MM.1S (cell line): Measurements from ENCODE around the gene COL25A1.

Experiments
- CTCF ChIP-seq: fragments of 300-600 bp; sonication (generic); IDR thresholded peaks from 2 replicates; pipeline ENCODE4 v1.5.1; 2016; ENCODE audit warnings: antibody characterized with exemption, low read length, mixed read lengths
- EZH2 ChIP-seq: fragments of 300-600 bp; sonication (generic); optimal IDR thresholded peaks from 2 replicates; pipeline ENCODE3; 2017; ENCODE audit warnings: low read depth, mild to moderate bottlenecking, antibody characterized with exemption, low read length, mixed read lengths
- EZH2phosphoT487 ChIP-seq: fragments of 300-600 bp; sonication (generic); IDR thresholded peaks from 2 replicates; pipeline ENCODE4 v1.6.1; 2018; ENCODE audit warnings: antibody characterized with exemption, low read length

GRCh38 chr4:109123951-109124350 lies 178.5 kb downstream of the COL25A1 start:
- no peak for TF ChIP-seq CTCF
- TF ChIP-seq EZH2phosphoT487 = no peak
- no peak for TF ChIP-seq EZH2
